Suprapubic skin (tissue), 4 donors: Measurements from ENCODE around the gene DMRTB1. TPM values are rescaled to one million over a fixed set of nuclear protein-coding genes. Genes with fewer than 3 reads are reported as not detected.
A peak's percentile ranks its signal among the peaks of the same experiment; 100 is the strongest.

Experiments
- DNase-seq, 2 donors: peaks; one replicate each; pipeline ENCODE4 v3.0.0-alpha.2; 2019; ENCODE audit warnings: low spot score in 2 of 2
- H3K27ac ChIP-seq: fragments of 200-600 bp; sonication (generic); one replicate; pipeline ENCODE4 v1.5.1; 2019
- H3K27me3 ChIP-seq: fragments of 200-600 bp; sonication (generic); one replicate; pipeline ENCODE4 v1.5.1; 2019
- H3K36me3 ChIP-seq: fragments of 200-600 bp; sonication (generic); one replicate; pipeline ENCODE4 v1.5.1; 2019
- H3K4me1 ChIP-seq: fragments of 200-600 bp; sonication (generic); one replicate; pipeline ENCODE4 v1.5.1; 2019
- H3K4me3 ChIP-seq: fragments of 200-600 bp; sonication (generic); one replicate; pipeline ENCODE4 v1.5.1; 2019; ENCODE audit warnings: mild to moderate bottlenecking
- H3K9me3 ChIP-seq: fragments of 200-600 bp; sonication (generic); one replicate; pipeline ENCODE4 v1.5.1; 2019
- EP300 ChIP-seq: sonication (generic); formaldehyde crosslinking; IDR thresholded peaks from one replicate; pipeline ENCODE4 v1.6.1; 2017; ENCODE audit warnings: antibody characterized with exemption
- POLR2A ChIP-seq, 2 donors: fragments of 450-650 bp; IDR thresholded peaks; one replicate each; pipeline ENCODE4 v1.6.1; 2017; ENCODE audit warnings: antibody characterized with exemption in 2 of 2, mild to moderate bottlenecking in 2 of 2, moderate library complexity in 2 of 2
- POLR2AphosphoS5 ChIP-seq, 3 donors: sonication (generic); formaldehyde crosslinking; IDR thresholded peaks; one replicate each; pipeline ENCODE4 v1.6.1; 2017; ENCODE audit warnings: antibody characterized with exemption in 3 of 3
- WGBS: methylation state at CpG from one replicate; pipeline ENCODE4 v1.1.5; 2018; 5-methylcytosine and 5-hydroxymethylcytosine counted together
- total RNA-seq, 4 donors: library from RNA; depleted of rRNA; stranded (reverse); fragments of >200 nt; gene quantifications; one replicate each; pipeline ENCODE4 v1.1.0, GENCODE V29; 2016
- TF ChIP-seq, protein P1 (sequence below), 2 donors: fragments of 200-600 bp in 1 of 2; fragments of 450-650 bp in 1 of 2; sonication (generic) in 1 of 2; IDR thresholded peaks; one replicate each; pipeline ENCODE4 v1.5.1; 2016 to 2019; ENCODE audit warnings: antibody characterized with exemption in 2 of 2, mild to moderate bottlenecking in 1 of 2, moderate library complexity in 1 of 2

Gene DMRTB1
- total RNA-seq, 4 donors from 2014 or later: not detected

GRCh38 chr1:53486395-53487026, 27.3 kb downstream of the DMRTB1 start:
- DNase-seq: no peak
- Histone ChIP-seq H3K4me1 (no peaks in the 10 kb centered on the region), H3K27ac (no peak overlapping the region), H3K4me3 (no peak overlapping the region), H3K36me3 (no peaks in the 10 kb centered on the region), H3K9me3 (no peaks in the 10 kb centered on the region), H3K27me3 (peaks cover 24% of the 10 kb centered on the region)
- WGBS: 79% methylated on average over 9 of the region's 9 CpGs
- no peak for TF ChIP-seq EP300
- TF ChIP-seq POLR2AphosphoS5 (IDR thresholded peaks at IDR 0.05): no peak
- no peak for TF ChIP-seq POLR2A (IDR thresholded peaks at IDR 0.05)

DNA sequence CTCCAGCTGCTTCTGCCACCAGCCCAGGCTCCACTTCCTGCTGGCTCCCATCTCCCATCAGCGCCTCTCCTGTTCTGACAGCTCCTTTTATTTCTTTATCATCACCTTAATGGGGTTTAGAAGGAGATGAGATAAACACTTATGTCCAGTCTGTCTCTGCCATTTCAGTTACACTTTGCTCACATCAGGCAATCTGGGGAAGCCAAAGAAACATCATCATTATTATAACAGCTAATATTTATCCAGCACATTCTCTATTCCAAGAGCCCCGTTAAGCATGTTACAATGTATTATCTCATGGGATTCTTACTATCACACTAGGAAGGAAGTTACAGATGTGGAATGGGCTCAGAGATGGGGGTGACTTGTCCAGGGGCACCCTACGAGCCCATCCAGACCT, 31.2 kb downstream of the DMRTB1 start:
- Histone ChIP-seq H3K4me1 (no peaks in the 10 kb centered on the region), H3K9me3 (no peaks in the 10 kb centered on the region), H3K4me3 (no peak overlapping the region), H3K27ac (no peak overlapping the region), H3K36me3 (no peaks in the 10 kb centered on the region), H3K27me3 (peaks cover 14% of the 10 kb centered on the region)
- no peak for DNase-seq
- TF ChIP-seq POLR2A (IDR thresholded peaks at IDR 0.05) (no peak), POLR2AphosphoS5 (IDR thresholded peaks at IDR 0.05) (no peak)
- WGBS: 82% methylated on average over 3 of the region's 3 CpGs

DNA sequence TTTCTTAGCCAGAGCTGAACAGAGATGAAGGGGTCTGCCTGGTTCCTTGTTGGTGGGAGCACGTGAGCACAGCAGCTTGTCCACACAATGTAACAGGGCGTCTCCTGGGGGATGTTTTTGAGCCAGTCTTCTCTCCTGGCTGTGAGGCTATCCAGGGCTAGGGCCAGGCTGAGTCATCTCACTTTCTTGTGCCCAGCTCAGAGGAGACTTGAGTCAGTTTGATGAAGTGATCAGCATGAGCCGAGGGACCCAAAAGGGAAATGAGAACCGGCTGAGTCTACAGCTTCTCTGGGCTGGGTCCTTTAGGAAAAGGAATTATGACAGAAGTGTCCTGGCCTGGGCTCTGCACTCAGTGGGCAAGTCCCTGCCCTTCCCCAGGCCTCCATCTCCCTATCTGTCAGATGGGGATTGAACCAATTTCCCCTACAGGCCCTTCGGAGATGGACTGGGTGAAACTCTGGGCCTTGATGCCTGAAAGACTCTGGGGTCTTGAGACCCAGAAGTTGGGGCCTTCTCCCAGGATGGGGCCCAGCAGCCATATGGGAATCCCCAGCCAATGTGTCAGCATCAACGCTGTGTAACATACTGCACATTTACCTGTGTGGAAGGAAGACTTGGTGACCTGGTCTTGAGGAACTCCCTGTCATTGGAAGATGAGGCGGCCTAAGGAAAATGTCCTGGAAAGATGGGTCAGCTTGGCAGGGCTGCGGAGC, 36.6 kb downstream of the DMRTB1 start:
- no peak overlapping the region for H3K4me3 ChIP-seq
- peak in 1 of 2 donors; percentile 31 for DNase-seq
- H3K4me1 ChIP-seq: no peaks in the 10 kb centered on the region
- no peaks in the 10 kb centered on the region for H3K36me3 ChIP-seq
- 93% methylated on average over 8 of the region's 8 CpGs for WGBS
- H3K27ac ChIP-seq: no peak overlapping the region
- H3K9me3 ChIP-seq: no peaks in the 10 kb centered on the region
- peaks cover 3% of the 10 kb centered on the region for H3K27me3 ChIP-seq
- TF ChIP-seq POLR2AphosphoS5 (IDR thresholded peaks at IDR 0.05) (no peak), EP300 (no peak), POLR2A (IDR thresholded peaks at IDR 0.05) (no peak)
- TF ChIP-seq, protein P1, sequence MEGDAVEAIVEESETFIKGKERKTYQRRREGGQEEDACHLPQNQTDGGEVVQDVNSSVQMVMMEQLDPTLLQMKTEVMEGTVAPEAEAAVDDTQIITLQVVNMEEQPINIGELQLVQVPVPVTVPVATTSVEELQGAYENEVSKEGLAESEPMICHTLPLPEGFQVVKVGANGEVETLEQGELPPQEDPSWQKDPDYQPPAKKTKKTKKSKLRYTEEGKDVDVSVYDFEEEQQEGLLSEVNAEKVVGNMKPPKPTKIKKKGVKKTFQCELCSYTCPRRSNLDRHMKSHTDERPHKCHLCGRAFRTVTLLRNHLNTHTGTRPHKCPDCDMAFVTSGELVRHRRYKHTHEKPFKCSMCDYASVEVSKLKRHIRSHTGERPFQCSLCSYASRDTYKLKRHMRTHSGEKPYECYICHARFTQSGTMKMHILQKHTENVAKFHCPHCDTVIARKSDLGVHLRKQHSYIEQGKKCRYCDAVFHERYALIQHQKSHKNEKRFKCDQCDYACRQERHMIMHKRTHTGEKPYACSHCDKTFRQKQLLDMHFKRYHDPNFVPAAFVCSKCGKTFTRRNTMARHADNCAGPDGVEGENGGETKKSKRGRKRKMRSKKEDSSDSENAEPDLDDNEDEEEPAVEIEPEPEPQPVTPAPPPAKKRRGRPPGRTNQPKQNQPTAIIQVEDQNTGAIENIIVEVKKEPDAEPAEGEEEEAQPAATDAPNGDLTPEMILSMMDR (IDR thresholded peaks at IDR 0.05): no peak

DNA sequence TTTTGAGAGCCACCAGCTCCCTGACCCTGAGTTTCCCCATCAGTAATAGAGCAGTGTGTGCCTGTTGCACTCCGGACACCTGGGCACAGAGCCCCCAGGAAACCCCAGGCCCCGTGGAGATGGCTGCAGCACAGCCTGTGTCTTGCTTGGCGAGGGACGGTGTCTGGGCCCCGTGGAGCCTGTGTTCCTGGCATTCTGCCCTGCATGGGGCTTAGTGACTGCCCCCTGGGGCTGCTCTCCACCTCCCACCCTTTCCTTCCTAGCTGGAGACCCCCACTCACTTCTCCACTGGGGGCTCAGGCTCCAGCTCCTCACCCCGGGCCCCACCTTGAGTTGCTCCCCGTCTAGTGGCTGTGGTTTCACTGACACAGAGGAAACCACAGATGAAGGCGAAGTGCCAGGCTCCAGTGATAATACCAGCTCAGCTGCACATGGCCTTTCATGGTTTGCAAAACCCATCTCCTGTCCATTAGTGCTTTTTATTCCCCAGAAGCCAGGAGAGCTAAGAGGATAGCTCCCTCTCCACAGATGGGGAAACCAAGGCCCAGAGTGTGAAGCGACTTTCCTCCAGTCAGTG, 39.4 kb downstream of the DMRTB1 start:
- no peaks in the 10 kb centered on the region for H3K4me1 ChIP-seq
- TF ChIP-seq, protein P1 (IDR thresholded peaks at IDR 0.05): no peak
- no peak for TF ChIP-seq POLR2AphosphoS5 (IDR thresholded peaks at IDR 0.05)
- no peak for TF ChIP-seq POLR2A (IDR thresholded peaks at IDR 0.05)
- TF ChIP-seq EP300: no peak
- no peaks in the 10 kb centered on the region for H3K36me3 ChIP-seq
- H3K27ac ChIP-seq: no peak overlapping the region
- peak in 1 of 2 donors; percentile 21 for DNase-seq
- H3K27me3 ChIP-seq: peaks cover 10% of the 10 kb centered on the region
- H3K9me3 ChIP-seq: no peaks in the 10 kb centered on the region
- WGBS: 75% methylated on average over 8 of the region's 9 CpGs
- H3K4me3 ChIP-seq: no peak overlapping the region

DNA sequence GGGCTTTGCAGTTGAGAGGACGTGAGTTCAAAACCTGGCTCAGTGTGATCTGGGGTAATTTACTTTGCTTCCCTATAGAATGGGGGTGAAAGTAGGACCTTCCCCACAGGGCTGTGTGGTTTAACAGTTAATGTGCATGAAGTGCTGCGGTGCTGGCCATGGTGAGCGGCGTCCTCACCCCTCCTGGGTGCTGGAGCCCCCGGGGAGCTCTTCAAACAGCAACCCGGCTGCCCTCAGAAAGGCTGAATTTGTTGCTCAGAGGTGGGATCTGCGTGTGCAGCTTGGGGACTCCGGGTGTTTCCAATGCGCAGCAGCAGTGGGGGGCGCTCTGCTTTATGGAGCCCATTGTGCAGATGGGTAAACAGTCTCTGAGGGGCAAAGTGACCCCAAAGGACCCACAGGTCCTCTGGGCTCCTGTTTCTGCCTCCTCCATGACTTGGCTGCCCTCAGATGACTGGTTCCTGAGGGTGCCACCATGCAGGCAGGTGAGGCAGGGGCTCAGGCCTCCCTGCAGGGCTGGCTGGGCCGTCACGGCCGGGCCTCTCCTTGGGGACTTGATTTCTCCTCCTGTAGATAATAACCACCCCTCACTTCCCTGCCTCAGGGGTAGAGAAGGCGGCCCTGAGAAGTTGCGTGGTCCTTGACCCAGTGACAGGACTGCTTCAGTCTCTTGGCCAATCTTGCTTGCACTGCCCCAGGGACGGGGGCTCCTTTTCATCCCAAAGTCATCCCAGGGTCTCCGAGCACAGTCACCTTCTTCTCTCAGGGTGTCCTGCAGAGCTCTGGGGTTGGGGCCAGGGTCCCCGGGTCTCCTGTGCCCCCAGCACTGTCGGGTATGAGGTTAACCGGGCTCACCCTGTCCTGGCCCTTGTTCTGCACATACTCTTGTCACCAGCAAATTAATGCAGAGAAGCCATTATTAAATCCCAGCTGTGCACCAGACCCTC, 40.3 kb downstream of the DMRTB1 start:
- DNase-seq: no peak
- Histone ChIP-seq H3K9me3 (no peaks in the 10 kb centered on the region), H3K27ac (no peak overlapping the region), H3K27me3 (peaks cover 10% of the 10 kb centered on the region), H3K36me3 (no peaks in the 10 kb centered on the region), H3K4me1 (no peaks in the 10 kb centered on the region), H3K4me3 (no peak overlapping the region)
- TF ChIP-seq POLR2A (IDR thresholded peaks at IDR 0.05) (no peak), POLR2AphosphoS5 (IDR thresholded peaks at IDR 0.05) (no peak), EP300 (no peak)
- TF ChIP-seq, protein P1 (IDR thresholded peaks at IDR 0.05): no peak
- 87% methylated on average over 11 of the region's 20 CpGs for WGBS
